Liver (tissue), 9 donors: ENCODE results near the gene TTC3. TPM values are rescaled to one million over a fixed set of nuclear protein-coding genes. Genes with fewer than 3 reads are reported as not detected.

Source experiments
- DNase-seq: peaks from one replicate; pipeline ENCODE4 v3.0.0-alpha.2; 2017; ENCODE audit warnings: low spot score
- H3K27ac ChIP-seq, 2 donors: one replicate each; pipeline ENCODE4 v1.7.0; 2013; ENCODE audit warnings: inconsistent platforms in 2 of 2, low read length in 2 of 2, control low read depth in 1 of 2, low read depth in 1 of 2, mild to moderate bottlenecking in 1 of 2
- H3K27me3 ChIP-seq, 4 donors: one replicate each; pipeline versions ENCODE4 v1.6.1 to v1.7.0; 2013; ENCODE audit warnings: low read length in 3 of 4, inconsistent platforms in 1 of 4, mild to moderate bottlenecking in 1 of 4, moderate library complexity in 1 of 4; ENCODE audit not compliant: control insufficient read depth in 4 of 4, insufficient read depth in 4 of 4
- H3K36me3 ChIP-seq, 4 donors: one replicate each; pipeline versions ENCODE4 v1.6.1 to v1.7.0; 2013; ENCODE audit warnings: low read length in 3 of 4, mild to moderate bottlenecking in 3 of 4, low read depth in 1 of 4, moderate library complexity in 1 of 4; ENCODE audit not compliant: control insufficient read depth in 4 of 4, insufficient read depth in 3 of 4
- H3K4me1 ChIP-seq, 4 donors: one replicate each; pipeline versions ENCODE4 v1.6.1 to v1.7.0; 2013; ENCODE audit warnings: low read length in 3 of 4, mild to moderate bottlenecking in 3 of 4, moderate library complexity in 1 of 4; ENCODE audit not compliant: control insufficient read depth in 4 of 4, insufficient read depth in 4 of 4
- H3K4me3 ChIP-seq, 3 donors: one replicate each; pipeline versions ENCODE4 v1.6.1 to v1.7.0; 2013; ENCODE audit warnings: low read length in 3 of 3, control low read depth in 1 of 3, low read depth in 1 of 3, mild to moderate bottlenecking in 1 of 3
- H3K9ac ChIP-seq, 2 donors: one replicate each; pipeline ENCODE4 v1.7.0; 2013; ENCODE audit warnings: low read length in 2 of 2, mild to moderate bottlenecking in 2 of 2, moderate library complexity in 2 of 2, control low read depth in 1 of 2, low read depth in 1 of 2
- H3K9me3 ChIP-seq, 4 donors: one replicate each; pipeline versions ENCODE4 v1.6.1 to v1.7.0; 2013; ENCODE audit warnings: low read length in 3 of 4; ENCODE audit not compliant: control insufficient read depth in 4 of 4
- CTCF ChIP-seq: fragments of 150-350 bp; IDR thresholded peaks from 2 replicates; pipeline ENCODE4 v1.5.1; 2017; ENCODE audit warnings: improper control_type of control experiment, low read depth, low read length; ENCODE audit not compliant: missing input control
- FOXA1 ChIP-seq: IDR thresholded peaks from 2 replicates; pipeline ENCODE4 v1.6.1; 2016; ENCODE audit warnings: antibody characterized with exemption
- FOXA2 ChIP-seq: IDR thresholded peaks from 2 replicates; pipeline ENCODE4 v1.6.1; 2016; ENCODE audit warnings: antibody characterized with exemption
- GABPA ChIP-seq, 2 donors: IDR thresholded peaks in 1 of 2; conservative IDR thresholded peaks in 1 of 2; 2 replicates each; pipeline ENCODE4 v1.6.1; 2016; ENCODE audit warnings: antibody characterized with exemption in 2 of 2, mild to moderate bottlenecking in 1 of 2, moderate library complexity in 1 of 2
- HNF4A ChIP-seq, 2 donors: conservative IDR thresholded peaks; 2 replicates each; pipeline ENCODE4 v1.6.1; 2016; ENCODE audit warnings: antibody characterized with exemption in 2 of 2, mild to moderate bottlenecking in 2 of 2
- JUND ChIP-seq, 2 donors: IDR thresholded peaks; 2 replicates each; pipeline ENCODE4 v1.6.1; 2016; ENCODE audit warnings: antibody characterized with exemption in 2 of 2
- NR2F2 ChIP-seq: IDR thresholded peaks from 2 replicates; pipeline ENCODE4 v1.6.1; 2016; ENCODE audit warnings: antibody characterized with exemption
- RXRA ChIP-seq, 2 donors: IDR thresholded peaks; 2 replicates each; pipeline ENCODE4 v1.6.1; 2017 to 2018; ENCODE audit warnings: antibody characterized with exemption in 2 of 2, mild to moderate bottlenecking in 1 of 2
- SP1 ChIP-seq: IDR thresholded peaks from 2 replicates; pipeline ENCODE4 v1.6.1; 2018; ENCODE audit warnings: antibody characterized with exemption, mild to moderate bottlenecking
- WGBS: extraction: QIAGEN DNeasy Blood & Tissue Kit; methylation state at CpG from one replicate; pipeline ENCODE4 v1.1.7; 2013; 5-methylcytosine and 5-hydroxymethylcytosine counted together
- polyA plus RNA-seq, 2 donors: library from polyadenylated mRNA; stranded (reverse) in 1 of 2; unstranded in 1 of 2; fragments of 200-250 nt in 1 of 2; fragments of >200 nt in 1 of 2; fragmentation: Nextera tagmentation in 1 of 2; extraction: Ambion mirVana in 1 of 2; gene quantifications; one replicate each; pipeline versions ENCODE4 v1.2.1 to v1.2.3, GENCODE V29; 2013 to 2015
- total RNA-seq, 2 donors: library from RNA; depleted of rRNA; stranded (reverse); fragments of >200 nt; gene quantifications; one replicate each; pipeline ENCODE4 v1.2.3, GENCODE V29; 2014
- TF ChIP-seq, protein P1 (sequence below): IDR thresholded peaks from 2 replicates; pipeline ENCODE4 v1.6.1; 2016; ENCODE audit warnings: antibody characterized with exemption
- TF ChIP-seq, protein P2 (sequence below): IDR thresholded peaks from 2 replicates; pipeline ENCODE4 v1.6.1; 2016; ENCODE audit warnings: antibody characterized with exemption, mild to moderate bottlenecking
- TF ChIP-seq, protein P3 (sequence below): IDR thresholded peaks from 2 replicates; pipeline ENCODE4 v1.6.1; 2016; ENCODE audit warnings: antibody characterized with exemption
- donor health status: healthy.
- donor health status: healthy.
- donor health status: healthy.
- donor health status: healthy.
- donor health status: healthy.

Gene TTC3
- total and polyA plus RNA-seq, 4 donors, result 27.2 to 96.1 (median 57.2) TPM

DNA sequence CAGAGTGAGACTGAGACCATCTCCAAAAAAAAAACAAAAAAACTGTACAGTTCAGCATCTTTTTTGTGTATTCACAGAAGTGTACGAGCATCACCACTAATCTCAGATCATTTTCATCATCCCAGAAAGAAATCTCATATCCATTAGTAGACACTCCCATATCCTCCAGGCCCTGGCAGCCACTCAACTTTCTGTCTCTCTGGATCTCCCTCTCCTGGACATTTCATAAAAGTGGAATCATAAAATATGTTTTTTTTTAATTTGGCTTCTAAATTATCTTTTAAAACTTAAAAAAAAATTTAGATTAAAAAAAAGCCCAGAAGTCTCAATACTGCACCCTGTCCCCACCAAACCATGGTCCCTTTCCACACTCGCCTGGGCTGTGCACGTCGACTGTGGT is 44.5 kb upstream of the TTC3 start:
- Histone ChIP-seq H3K27ac (no peak overlapping the region), H3K9ac (no peak overlapping the region), H3K4me1 (no peaks in the 10 kb centered on the region), H3K4me3 (no peak overlapping the region), H3K27me3 (peaks cover 0 to 3% (median 0%) of the 10 kb centered on the region in 4 donors), H3K36me3 (no peaks in the 10 kb centered on the region), H3K9me3 (no peaks in the 10 kb centered on the region)
- WGBS, result 88% methylated on average over 4 of the region's 4 CpGs
- no peak for DNase-seq
- TF ChIP-seq HNF4A (conservative IDR thresholded peaks at IDR 0.05) (no peak), FOXA1 (no peak), RXRA (IDR thresholded peaks at IDR 0.05) (no peak)
- TF ChIP-seq, protein P1, sequence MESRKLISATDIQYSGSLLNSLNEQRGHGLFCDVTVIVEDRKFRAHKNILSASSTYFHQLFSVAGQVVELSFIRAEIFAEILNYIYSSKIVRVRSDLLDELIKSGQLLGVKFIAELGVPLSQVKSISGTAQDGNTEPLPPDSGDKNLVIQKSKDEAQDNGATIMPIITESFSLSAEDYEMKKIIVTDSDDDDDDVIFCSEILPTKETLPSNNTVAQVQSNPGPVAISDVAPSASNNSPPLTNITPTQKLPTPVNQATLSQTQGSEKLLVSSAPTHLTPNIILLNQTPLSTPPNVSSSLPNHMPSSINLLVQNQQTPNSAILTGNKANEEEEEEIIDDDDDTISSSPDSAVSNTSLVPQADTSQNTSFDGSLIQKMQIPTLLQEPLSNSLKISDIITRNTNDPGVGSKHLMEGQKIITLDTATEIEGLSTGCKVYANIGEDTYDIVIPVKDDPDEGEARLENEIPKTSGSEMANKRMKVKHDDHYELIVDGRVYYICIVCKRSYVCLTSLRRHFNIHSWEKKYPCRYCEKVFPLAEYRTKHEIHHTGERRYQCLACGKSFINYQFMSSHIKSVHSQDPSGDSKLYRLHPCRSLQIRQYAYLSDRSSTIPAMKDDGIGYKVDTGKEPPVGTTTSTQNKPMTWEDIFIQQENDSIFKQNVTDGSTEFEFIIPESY, result no peak
- TF ChIP-seq, protein P2, sequence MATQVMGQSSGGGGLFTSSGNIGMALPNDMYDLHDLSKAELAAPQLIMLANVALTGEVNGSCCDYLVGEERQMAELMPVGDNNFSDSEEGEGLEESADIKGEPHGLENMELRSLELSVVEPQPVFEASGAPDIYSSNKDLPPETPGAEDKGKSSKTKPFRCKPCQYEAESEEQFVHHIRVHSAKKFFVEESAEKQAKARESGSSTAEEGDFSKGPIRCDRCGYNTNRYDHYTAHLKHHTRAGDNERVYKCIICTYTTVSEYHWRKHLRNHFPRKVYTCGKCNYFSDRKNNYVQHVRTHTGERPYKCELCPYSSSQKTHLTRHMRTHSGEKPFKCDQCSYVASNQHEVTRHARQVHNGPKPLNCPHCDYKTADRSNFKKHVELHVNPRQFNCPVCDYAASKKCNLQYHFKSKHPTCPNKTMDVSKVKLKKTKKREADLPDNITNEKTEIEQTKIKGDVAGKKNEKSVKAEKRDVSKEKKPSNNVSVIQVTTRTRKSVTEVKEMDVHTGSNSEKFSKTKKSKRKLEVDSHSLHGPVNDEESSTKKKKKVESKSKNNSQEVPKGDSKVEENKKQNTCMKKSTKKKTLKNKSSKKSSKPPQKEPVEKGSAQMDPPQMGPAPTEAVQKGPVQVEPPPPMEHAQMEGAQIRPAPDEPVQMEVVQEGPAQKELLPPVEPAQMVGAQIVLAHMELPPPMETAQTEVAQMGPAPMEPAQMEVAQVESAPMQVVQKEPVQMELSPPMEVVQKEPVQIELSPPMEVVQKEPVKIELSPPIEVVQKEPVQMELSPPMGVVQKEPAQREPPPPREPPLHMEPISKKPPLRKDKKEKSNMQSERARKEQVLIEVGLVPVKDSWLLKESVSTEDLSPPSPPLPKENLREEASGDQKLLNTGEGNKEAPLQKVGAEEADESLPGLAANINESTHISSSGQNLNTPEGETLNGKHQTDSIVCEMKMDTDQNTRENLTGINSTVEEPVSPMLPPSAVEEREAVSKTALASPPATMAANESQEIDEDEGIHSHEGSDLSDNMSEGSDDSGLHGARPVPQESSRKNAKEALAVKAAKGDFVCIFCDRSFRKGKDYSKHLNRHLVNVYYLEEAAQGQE, result no peak

DNA sequence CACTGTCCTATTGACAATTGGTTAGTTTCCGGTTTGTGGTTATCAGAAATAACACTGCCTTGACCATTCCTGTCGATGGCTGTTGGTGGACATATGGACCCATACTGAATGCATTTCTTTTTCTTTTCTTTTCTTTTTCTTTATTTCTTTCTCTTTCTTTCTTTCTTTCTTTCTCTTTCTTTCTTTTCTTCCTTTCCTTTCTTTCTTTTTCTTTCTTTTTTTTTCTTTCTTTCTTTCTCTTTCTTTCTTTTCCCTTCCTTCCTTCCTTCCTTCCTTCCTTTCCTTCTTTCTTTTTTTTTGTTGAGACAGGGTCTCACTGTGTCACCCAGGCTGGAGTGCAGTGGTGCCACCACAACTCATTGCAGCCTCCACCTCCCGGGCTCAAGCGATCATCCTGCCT is 42.2 kb upstream of the TTC3 start:
- Histone ChIP-seq H3K9ac (no peak overlapping the region), H3K4me3 (no peak overlapping the region), H3K4me1 (no peaks in the 10 kb centered on the region), H3K27me3 (peaks cover 0 to 3% (median 0%) of the 10 kb centered on the region in 4 donors), H3K36me3 (no peaks in the 10 kb centered on the region), H3K9me3 (no peaks in the 10 kb centered on the region), H3K27ac (no peak overlapping the region)
- no peak for DNase-seq
- WGBS, result 95% methylated on average over 4 of the region's 4 CpGs
- TF ChIP-seq, protein P1, result no peak
- TF ChIP-seq JUND (IDR thresholded peaks at IDR 0.05) (no peak), HNF4A (conservative IDR thresholded peaks at IDR 0.05) (no peak), SP1 (no peak), FOXA2 (no peak), GABPA (IDR thresholded peaks at IDR 0.05 in 1 of 2, conservative IDR thresholded peaks at IDR 0.05 in 1 of 2) (no peak), NR2F2 (no peak), CTCF (no peak)
- TF ChIP-seq, protein P2, result no peak
- TF ChIP-seq, protein P3, sequence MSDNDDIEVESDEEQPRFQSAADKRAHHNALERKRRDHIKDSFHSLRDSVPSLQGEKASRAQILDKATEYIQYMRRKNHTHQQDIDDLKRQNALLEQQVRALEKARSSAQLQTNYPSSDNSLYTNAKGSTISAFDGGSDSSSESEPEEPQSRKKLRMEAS, result no peak
